ENCODE data around the gene WDR11.
"Not testable (repeated sequence)": the region's sequence is repeated elsewhere in the genome, so short reads cannot be mapped to it uniquely, and the experiment has no call there.

WDR11 gene

GRCh38 chr10:120917521-120918250 is 66.5 kb downstream of the WDR11 start:
- Histone ChIP-seq H3K4me1 (ENCODE audit: control insufficient read depth, low read depth, low read length) (no peaks in the 10 kb centered on the region), H2BK120ac (ENCODE audit: low read depth, low read length) (no peak overlapping the region), H3K23ac (ENCODE audit: low read length) (no peak overlapping the region), H3K18ac (ENCODE audit: low read length) (no peak overlapping the region), H3K79me1 (ENCODE audit: low read length) (no peaks in the 10 kb centered on the region), H3K27me3 (ENCODE audit: insufficient read depth, low read length, poor library complexity) (no peaks in the 10 kb centered on the region), H3K4me2 (ENCODE audit: low read length) (no peak overlapping the region), H3K79me2 (ENCODE audit: control insufficient read depth, insufficient read depth, low read length) (no peaks in the 10 kb centered on the region), H4K5ac (ENCODE audit: low read length) (no peak overlapping the region), H3K56ac (ENCODE audit: low read length) (no peak overlapping the region), H3K4ac (ENCODE audit: low read depth, low read length) (no peak overlapping the region), H2BK15ac (replicated peaks; ENCODE audit: low read depth) (no peak overlapping the region), H3K9ac (ENCODE audit: low read length) (no peak overlapping the region), H4K8ac (ENCODE audit: low read depth, low read length) (no peak overlapping the region), H2AK5ac (ENCODE audit: low read length) (no peak overlapping the region), H2BK5ac (ENCODE audit: low read length) (no peak overlapping the region), H3K36me3 (ENCODE audit: control insufficient read depth, insufficient read depth, low read length) (no peaks in the 10 kb centered on the region), H3K4me3 (ENCODE audit: low read length) (no peak overlapping the region), H3K27ac (ENCODE audit: low read depth, low read length) (no peak overlapping the region)
- no peak for DNase-seq
- no CpG with 5 or more reads among the region's 9 CpGs for WGBS (ENCODE audit: extremely low coverage, insufficient coverage, low lambda C conversion rate)

GRCh38 chr10:120923886-120924285 is 72.7 kb downstream of the WDR11 start:
- H4K5ac ChIP-seq (ENCODE audit: low read length); H3K79me1 ChIP-seq (ENCODE audit: low read length); H2AK5ac ChIP-seq (ENCODE audit: low read length); H3K23ac ChIP-seq (ENCODE audit: low read length); H3K4me1 ChIP-seq (ENCODE audit: control insufficient read depth, low read depth, low read length); H4K8ac ChIP-seq (ENCODE audit: low read depth, low read length); H3K4ac ChIP-seq (ENCODE audit: low read depth, low read length); H2BK15ac ChIP-seq (replicated peaks; ENCODE audit: low read depth); H3K4me3 ChIP-seq (ENCODE audit: low read length); H3K27me3 ChIP-seq (ENCODE audit: insufficient read depth, low read length, poor library complexity); H3K27ac ChIP-seq (ENCODE audit: low read depth, low read length); DNase-seq; H3K4me2 ChIP-seq (ENCODE audit: low read length); H3K56ac ChIP-seq (ENCODE audit: low read length); H3K9ac ChIP-seq (ENCODE audit: low read length); H2BK5ac ChIP-seq (ENCODE audit: low read length); H3K79me2 ChIP-seq (ENCODE audit: control insufficient read depth, insufficient read depth, low read length); H3K36me3 ChIP-seq (ENCODE audit: control insufficient read depth, insufficient read depth, low read length); H3K18ac ChIP-seq (ENCODE audit: low read length); H2BK120ac ChIP-seq (ENCODE audit: low read depth, low read length): not testable (repeated sequence)
- no CpG with 5 or more reads among the region's 29 CpGs for WGBS (ENCODE audit: extremely low coverage, insufficient coverage, low lambda C conversion rate)

GRCh38 chr10:120926611-120927010 is 75.4 kb downstream of the WDR11 start:
- Histone ChIP-seq H3K79me2 (ENCODE audit: control insufficient read depth, insufficient read depth, low read length) (no peaks in the 10 kb centered on the region), H3K9ac (ENCODE audit: low read length) (no peak overlapping the region), H3K56ac (ENCODE audit: low read length) (no peak overlapping the region), H3K4ac (ENCODE audit: low read depth, low read length) (no peak overlapping the region), H3K4me3 (ENCODE audit: low read length) (no peak overlapping the region), H4K8ac (ENCODE audit: low read depth, low read length) (no peak overlapping the region), H3K23ac (ENCODE audit: low read length) (no peak overlapping the region), H2AK5ac (ENCODE audit: low read length) (no peak overlapping the region), H3K4me2 (ENCODE audit: low read length) (no peak overlapping the region), H3K27me3 (ENCODE audit: insufficient read depth, low read length, poor library complexity) (no peaks in the 10 kb centered on the region), H3K4me1 (ENCODE audit: control insufficient read depth, low read depth, low read length) (no peaks in the 10 kb centered on the region), H2BK5ac (ENCODE audit: low read length) (no peak overlapping the region), H3K36me3 (ENCODE audit: control insufficient read depth, insufficient read depth, low read length) (no peaks in the 10 kb centered on the region), H4K5ac (ENCODE audit: low read length) (no peak overlapping the region), H3K79me1 (ENCODE audit: low read length) (no peaks in the 10 kb centered on the region), H2BK120ac (ENCODE audit: low read depth, low read length) (no peak overlapping the region), H3K18ac (ENCODE audit: low read length) (no peak overlapping the region), H3K27ac (ENCODE audit: low read depth, low read length) (no peak overlapping the region), H2BK15ac (replicated peaks; ENCODE audit: low read depth) (no peak overlapping the region)
- DNase-seq, result no peak
- no CpG with 5 or more reads among the region's 6 CpGs for WGBS (ENCODE audit: extremely low coverage, insufficient coverage, low lambda C conversion rate)

GRCh38 chr10:120927352-120927751 is 76.2 kb downstream of the WDR11 start:
- Histone ChIP-seq H3K36me3 (ENCODE audit: control insufficient read depth, insufficient read depth, low read length) (no peaks in the 10 kb centered on the region), H3K79me1 (ENCODE audit: low read length) (no peaks in the 10 kb centered on the region), H2BK120ac (ENCODE audit: low read depth, low read length) (no peak overlapping the region), H3K27me3 (ENCODE audit: insufficient read depth, low read length, poor library complexity) (no peaks in the 10 kb centered on the region), H3K18ac (ENCODE audit: low read length) (no peak overlapping the region), H3K4ac (ENCODE audit: low read depth, low read length) (no peak overlapping the region), H3K79me2 (ENCODE audit: control insufficient read depth, insufficient read depth, low read length) (no peaks in the 10 kb centered on the region), H2BK5ac (ENCODE audit: low read length) (no peak overlapping the region), H3K23ac (ENCODE audit: low read length) (no peak overlapping the region), H4K5ac (ENCODE audit: low read length) (no peak overlapping the region), H2AK5ac (ENCODE audit: low read length) (no peak overlapping the region), H3K4me1 (ENCODE audit: control insufficient read depth, low read depth, low read length) (no peaks in the 10 kb centered on the region), H3K4me3 (ENCODE audit: low read length) (no peak overlapping the region), H4K8ac (ENCODE audit: low read depth, low read length) (no peak overlapping the region), H3K4me2 (ENCODE audit: low read length) (no peak overlapping the region), H3K56ac (ENCODE audit: low read length) (no peak overlapping the region), H3K9ac (ENCODE audit: low read length) (no peak overlapping the region), H2BK15ac (replicated peaks; ENCODE audit: low read depth) (no peak overlapping the region), H3K27ac (ENCODE audit: low read depth, low read length) (no peak overlapping the region)
- no peak for DNase-seq
- WGBS (ENCODE audit: extremely low coverage, insufficient coverage, low lambda C conversion rate), result no CpG with 5 or more reads among the region's 4 CpGs

GRCh38 chr10:120929166-120929565 is 78.0 kb downstream of the WDR11 start:
- H3K27me3 ChIP-seq (ENCODE audit: insufficient read depth, low read length, poor library complexity), result no peaks in the 10 kb centered on the region

GRCh38 chr10:120931423-120931822 is 80.3 kb downstream of the WDR11 start:
- Histone ChIP-seq H3K36me3 (ENCODE audit: control insufficient read depth, insufficient read depth, low read length) (no peaks in the 10 kb centered on the region), H4K5ac (ENCODE audit: low read length) (no peak overlapping the region), H3K18ac (ENCODE audit: low read length) (no peak overlapping the region), H3K56ac (ENCODE audit: low read length) (no peak overlapping the region), H2BK120ac (ENCODE audit: low read depth, low read length) (no peak overlapping the region), H4K8ac (ENCODE audit: low read depth, low read length) (no peak overlapping the region), H3K27ac (ENCODE audit: low read depth, low read length) (no peak overlapping the region), H3K4me1 (ENCODE audit: control insufficient read depth, low read depth, low read length) (no peaks in the 10 kb centered on the region), H3K4ac (ENCODE audit: low read depth, low read length) (no peak overlapping the region), H3K79me2 (ENCODE audit: control insufficient read depth, insufficient read depth, low read length) (no peaks in the 10 kb centered on the region), H3K23ac (ENCODE audit: low read length) (no peak overlapping the region), H2AK5ac (ENCODE audit: low read length) (no peak overlapping the region), H2BK15ac (replicated peaks; ENCODE audit: low read depth) (no peak overlapping the region), H3K4me3 (ENCODE audit: low read length) (no peak overlapping the region), H3K4me2 (ENCODE audit: low read length) (no peak overlapping the region), H3K27me3 (ENCODE audit: insufficient read depth, low read length, poor library complexity) (no peaks in the 10 kb centered on the region), H2BK5ac (ENCODE audit: low read length) (no peak overlapping the region), H3K9ac (ENCODE audit: low read length) (no peak overlapping the region), H3K79me1 (ENCODE audit: low read length) (no peaks in the 10 kb centered on the region)
- WGBS (ENCODE audit: extremely low coverage, insufficient coverage, low lambda C conversion rate), result no CpG with 5 or more reads among the region's 3 CpGs
- no peak for DNase-seq

More at GRCh38 chr10:120929166-120929565, 78.0 kb downstream of the WDR11 start:
- H3K79me1 ChIP-seq (ENCODE audit: low read length), result no peaks in the 10 kb centered on the region
- H3K4me3 ChIP-seq (ENCODE audit: low read length), result no peak overlapping the region
- H2BK15ac ChIP-seq (replicated peaks; ENCODE audit: low read depth), result no peak overlapping the region
- no peak overlapping the region for H3K23ac ChIP-seq (ENCODE audit: low read length)
- DNase-seq, result no peak
- H2AK5ac ChIP-seq (ENCODE audit: low read length), result no peak overlapping the region
- H3K4me2 ChIP-seq (ENCODE audit: low read length), result no peak overlapping the region
- no peak overlapping the region for H3K18ac ChIP-seq (ENCODE audit: low read length)
- H3K36me3 ChIP-seq (ENCODE audit: control insufficient read depth, insufficient read depth, low read length), result no peaks in the 10 kb centered on the region
- H3K9ac ChIP-seq (ENCODE audit: low read length), result no peak overlapping the region
- no peaks in the 10 kb centered on the region for H3K4me1 ChIP-seq (ENCODE audit: control insufficient read depth, low read depth, low read length)
- no peak overlapping the region for H4K8ac ChIP-seq (ENCODE audit: low read depth, low read length)
- no peak overlapping the region for H2BK5ac ChIP-seq (ENCODE audit: low read length)
- H3K79me2 ChIP-seq (ENCODE audit: control insufficient read depth, insufficient read depth, low read length), result no peaks in the 10 kb centered on the region
- H3K56ac ChIP-seq (ENCODE audit: low read length), result no peak overlapping the region
- H3K4ac ChIP-seq (ENCODE audit: low read depth, low read length), result no peak overlapping the region
- H3K27ac ChIP-seq (ENCODE audit: low read depth, low read length), result no peak overlapping the region
- no CpG with 5 or more reads among the region's 7 CpGs for WGBS (ENCODE audit: extremely low coverage, insufficient coverage, low lambda C conversion rate)
- H2BK120ac ChIP-seq (ENCODE audit: low read depth, low read length), result no peak overlapping the region
- H4K5ac ChIP-seq (ENCODE audit: low read length), result no peak overlapping the region
